ENCODE results near the gene TBC1D4. TPM values are rescaled to one million over a fixed set of nuclear protein-coding genes. Genes with fewer than 3 reads are reported as not detected.

Gene TBC1D4
- polyA plus RNA-seq, 1 of the 3 experiments (the other 2 are of a cell fraction): 8.8 TPM

DNA sequence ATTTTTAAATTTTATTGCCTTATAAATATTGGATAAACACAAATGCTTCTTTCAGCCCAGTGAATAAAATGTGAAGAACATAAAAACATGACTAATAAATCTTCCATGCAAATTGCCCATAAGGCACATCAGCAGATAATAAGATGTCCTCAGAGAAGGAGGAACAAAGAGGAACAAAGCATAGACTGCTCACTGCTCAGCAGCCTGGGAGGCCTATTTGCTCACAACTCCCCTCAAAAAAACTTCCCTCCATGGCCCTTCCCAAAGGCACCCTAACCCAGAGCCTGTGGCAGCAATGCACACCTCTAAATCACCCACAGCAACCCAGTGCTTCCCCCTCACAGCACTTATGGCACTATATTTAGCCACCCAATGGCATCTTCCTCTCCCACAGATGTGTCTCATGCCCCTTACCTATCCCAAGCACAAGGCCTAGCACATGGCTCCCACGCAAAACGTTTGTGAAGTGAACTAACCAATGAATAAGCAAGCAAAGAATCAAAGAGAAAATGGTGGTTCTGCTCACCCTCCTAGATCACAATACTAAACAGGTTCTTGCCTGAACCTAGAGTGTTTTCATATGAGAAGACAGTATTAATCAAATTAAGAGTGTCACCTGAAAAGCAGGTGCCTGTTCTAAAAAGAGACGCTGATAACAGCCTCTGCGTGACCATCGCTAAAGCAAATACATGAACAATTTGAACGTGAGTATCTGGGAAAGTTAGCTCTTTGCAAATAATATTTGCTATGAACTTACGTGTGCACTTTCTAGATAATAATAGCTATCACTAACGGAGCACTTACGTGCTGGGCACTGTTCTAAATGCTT is 96.9 kb downstream of the TBC1D4 start:
- Histone ChIP-seq H3K4me2 (no peak overlapping the region), H3K79me2 (ENCODE audit: insufficient read depth) (no peaks in the 10 kb centered on the region), H3K4me3 (ENCODE audit: low read depth in 2 of 2, low read length in 1 of 2) (no peak overlapping the region), H3K9me2 (no peaks in the 10 kb centered on the region), H3K27me3 (ENCODE audit: insufficient read depth) (no peaks in the 10 kb centered on the region), H3K36me3 (replicated peaks in 1 of 2; ENCODE audit: control insufficient read depth in 1 of 2, insufficient read depth in 2 of 2, low read length in 1 of 2) (no peaks in the 10 kb centered on the region), H3K27ac (ENCODE audit: low read depth in 2 of 2, low read length in 1 of 2) (no peak overlapping the region), H3K9ac (no peak overlapping the region), H3F3A (replicated peaks; ENCODE audit: insufficient read depth) (peaks cover 4% of the 10 kb centered on the region), H2AFZ (ENCODE audit: low read depth) (no peak overlapping the region), H3K9me3 (no peaks in the 10 kb centered on the region), H4K20me1 (ENCODE audit: insufficient read depth) (no peaks in the 10 kb centered on the region), H3K4me1 (ENCODE audit: control insufficient read depth in 1 of 2, insufficient read depth in 2 of 2, low read depth in 1 of 2, low read length in 1 of 2) (peaks cover 0 to 6% of the 10 kb centered on the region in 2 experiments; a peak in 3 of 4 replicates)
- WGBS (ENCODE audit: low lambda C conversion rate): 79% methylated on average over 9 of the region's 9 CpGs
- no peak for DNase-seq
- ChIA-PET POLR2A (no interaction called here), CTCF (interaction anchor here (0.7 to 2.1 kb wide), 2 partner anchors 13 to 185 kb away, joined by 3 to 9 read pairs; no protein-coding TSS in a partner anchor)
- TF ChIP-seq RAD21 (IDR thresholded peaks at IDR 0.05; ENCODE audit: low read length): no peak
- no peak for TF ChIP-seq TAF1 (IDR thresholded peaks at IDR 0.05; ENCODE audit: borderline replicate concordance, low read depth, low read length)
- TF ChIP-seq, protein P1, sequence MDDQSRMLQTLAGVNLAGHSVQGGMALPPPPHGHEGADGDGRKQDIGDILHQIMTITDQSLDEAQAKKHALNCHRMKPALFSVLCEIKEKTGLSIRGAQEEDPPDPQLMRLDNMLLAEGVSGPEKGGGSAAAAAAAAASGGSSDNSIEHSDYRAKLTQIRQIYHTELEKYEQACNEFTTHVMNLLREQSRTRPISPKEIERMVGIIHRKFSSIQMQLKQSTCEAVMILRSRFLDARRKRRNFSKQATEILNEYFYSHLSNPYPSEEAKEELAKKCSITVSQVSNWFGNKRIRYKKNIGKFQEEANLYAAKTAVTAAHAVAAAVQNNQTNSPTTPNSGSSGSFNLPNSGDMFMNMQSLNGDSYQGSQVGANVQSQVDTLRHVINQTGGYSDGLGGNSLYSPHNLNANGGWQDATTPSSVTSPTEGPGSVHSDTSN (IDR thresholded peaks at IDR 0.05): no peak
- TF ChIP-seq RCOR1 (IDR thresholded peaks at IDR 0.05; ENCODE audit: low read length): no peak
- TF ChIP-seq, protein P2, sequence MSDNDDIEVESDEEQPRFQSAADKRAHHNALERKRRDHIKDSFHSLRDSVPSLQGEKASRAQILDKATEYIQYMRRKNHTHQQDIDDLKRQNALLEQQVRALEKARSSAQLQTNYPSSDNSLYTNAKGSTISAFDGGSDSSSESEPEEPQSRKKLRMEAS (IDR thresholded peaks at IDR 0.05; ENCODE audit: low read depth): no peak
- no peak for TF ChIP-seq FOXM1 (IDR thresholded peaks at IDR 0.05; ENCODE audit: low read depth)
- no peak for TF ChIP-seq GATA2 (CRISPR knock-in tag; IDR thresholded peaks at IDR 0.05)
- no peak for TF ChIP-seq FOXJ3 (CRISPR knock-in tag; IDR thresholded peaks at IDR 0.05)
- TF ChIP-seq RXRA (IDR thresholded peaks at IDR 0.05; ENCODE audit: borderline replicate concordance, low read depth): no peak
- TF ChIP-seq TCF12 (IDR thresholded peaks at IDR 0.05): no peak
- TF ChIP-seq, protein P3, sequence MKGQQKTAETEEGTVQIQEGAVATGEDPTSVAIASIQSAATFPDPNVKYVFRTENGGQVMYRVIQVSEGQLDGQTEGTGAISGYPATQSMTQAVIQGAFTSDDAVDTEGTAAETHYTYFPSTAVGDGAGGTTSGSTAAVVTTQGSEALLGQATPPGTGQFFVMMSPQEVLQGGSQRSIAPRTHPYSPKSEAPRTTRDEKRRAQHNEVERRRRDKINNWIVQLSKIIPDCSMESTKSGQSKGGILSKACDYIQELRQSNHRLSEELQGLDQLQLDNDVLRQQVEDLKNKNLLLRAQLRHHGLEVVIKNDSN (IDR thresholded peaks at IDR 0.05; ENCODE audit: borderline replicate concordance, low read depth): no peak
- TF ChIP-seq, protein P4, sequence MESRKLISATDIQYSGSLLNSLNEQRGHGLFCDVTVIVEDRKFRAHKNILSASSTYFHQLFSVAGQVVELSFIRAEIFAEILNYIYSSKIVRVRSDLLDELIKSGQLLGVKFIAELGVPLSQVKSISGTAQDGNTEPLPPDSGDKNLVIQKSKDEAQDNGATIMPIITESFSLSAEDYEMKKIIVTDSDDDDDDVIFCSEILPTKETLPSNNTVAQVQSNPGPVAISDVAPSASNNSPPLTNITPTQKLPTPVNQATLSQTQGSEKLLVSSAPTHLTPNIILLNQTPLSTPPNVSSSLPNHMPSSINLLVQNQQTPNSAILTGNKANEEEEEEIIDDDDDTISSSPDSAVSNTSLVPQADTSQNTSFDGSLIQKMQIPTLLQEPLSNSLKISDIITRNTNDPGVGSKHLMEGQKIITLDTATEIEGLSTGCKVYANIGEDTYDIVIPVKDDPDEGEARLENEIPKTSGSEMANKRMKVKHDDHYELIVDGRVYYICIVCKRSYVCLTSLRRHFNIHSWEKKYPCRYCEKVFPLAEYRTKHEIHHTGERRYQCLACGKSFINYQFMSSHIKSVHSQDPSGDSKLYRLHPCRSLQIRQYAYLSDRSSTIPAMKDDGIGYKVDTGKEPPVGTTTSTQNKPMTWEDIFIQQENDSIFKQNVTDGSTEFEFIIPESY (IDR thresholded peaks at IDR 0.05; ENCODE audit: borderline replicate concordance, low read depth): no peak
- TF ChIP-seq SIN3A (IDR thresholded peaks at IDR 0.05; ENCODE audit: borderline replicate concordance, low read depth, low read length): no peak
- TF ChIP-seq NFIC (IDR thresholded peaks at IDR 0.05; ENCODE audit: borderline replicate concordance): no peak
- TF ChIP-seq NRF1 (IDR thresholded peaks at IDR 0.05; ENCODE audit: low read depth, low read length): no peak
- no peak for TF ChIP-seq RFX5 (IDR thresholded peaks at IDR 0.05; ENCODE audit: low read length)
- TF ChIP-seq FOSL2 (IDR thresholded peaks at IDR 0.05; ENCODE audit: borderline replicate concordance, low read depth): no peak
- no peak for TF ChIP-seq JUND (IDR thresholded peaks at IDR 0.05)
- TF ChIP-seq YY1 (IDR thresholded peaks at IDR 0.05; ENCODE audit: low read depth): no peak
- TF ChIP-seq, protein P5, sequence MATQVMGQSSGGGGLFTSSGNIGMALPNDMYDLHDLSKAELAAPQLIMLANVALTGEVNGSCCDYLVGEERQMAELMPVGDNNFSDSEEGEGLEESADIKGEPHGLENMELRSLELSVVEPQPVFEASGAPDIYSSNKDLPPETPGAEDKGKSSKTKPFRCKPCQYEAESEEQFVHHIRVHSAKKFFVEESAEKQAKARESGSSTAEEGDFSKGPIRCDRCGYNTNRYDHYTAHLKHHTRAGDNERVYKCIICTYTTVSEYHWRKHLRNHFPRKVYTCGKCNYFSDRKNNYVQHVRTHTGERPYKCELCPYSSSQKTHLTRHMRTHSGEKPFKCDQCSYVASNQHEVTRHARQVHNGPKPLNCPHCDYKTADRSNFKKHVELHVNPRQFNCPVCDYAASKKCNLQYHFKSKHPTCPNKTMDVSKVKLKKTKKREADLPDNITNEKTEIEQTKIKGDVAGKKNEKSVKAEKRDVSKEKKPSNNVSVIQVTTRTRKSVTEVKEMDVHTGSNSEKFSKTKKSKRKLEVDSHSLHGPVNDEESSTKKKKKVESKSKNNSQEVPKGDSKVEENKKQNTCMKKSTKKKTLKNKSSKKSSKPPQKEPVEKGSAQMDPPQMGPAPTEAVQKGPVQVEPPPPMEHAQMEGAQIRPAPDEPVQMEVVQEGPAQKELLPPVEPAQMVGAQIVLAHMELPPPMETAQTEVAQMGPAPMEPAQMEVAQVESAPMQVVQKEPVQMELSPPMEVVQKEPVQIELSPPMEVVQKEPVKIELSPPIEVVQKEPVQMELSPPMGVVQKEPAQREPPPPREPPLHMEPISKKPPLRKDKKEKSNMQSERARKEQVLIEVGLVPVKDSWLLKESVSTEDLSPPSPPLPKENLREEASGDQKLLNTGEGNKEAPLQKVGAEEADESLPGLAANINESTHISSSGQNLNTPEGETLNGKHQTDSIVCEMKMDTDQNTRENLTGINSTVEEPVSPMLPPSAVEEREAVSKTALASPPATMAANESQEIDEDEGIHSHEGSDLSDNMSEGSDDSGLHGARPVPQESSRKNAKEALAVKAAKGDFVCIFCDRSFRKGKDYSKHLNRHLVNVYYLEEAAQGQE (IDR thresholded peaks at IDR 0.05; ENCODE audit: low read depth, low read length): no peak

All from SK-N-SH (cell line).